ENCODE results near the gene GEMIN5.
"Not testable (repeated sequence)": the region's sequence is repeated elsewhere in the genome, so short reads cannot be mapped to it uniquely, and the experiment has no call there.

GEMIN5 gene

GRCh38 chr5:154937718-154938466 lies at the start of gene GEMIN5:
Gene GEMIN5 (minus strand): TSS chr5:154938211. CDS start chr5:154938133, 78 bp downstream.
- peak; percentile 83 for FAIRE-seq
- peak; percentile 70 for DNase-seq (ENCODE audit: insufficient read length, low spot score)

- DNase-seq (ENCODE audit: insufficient read length, low spot score), result no peak
- FAIRE-seq, result no peak
These were observed 48.1 kb upstream of the GEMIN5 start for GRCh38 chr5:154986151-154986550.

GRCh38 chr5:154984946-154985516 lies 47.0 kb upstream of the GEMIN5 start:
- FAIRE-seq, result no peak
- DNase-seq (ENCODE audit: insufficient read length, low spot score), result no peak

DNA sequence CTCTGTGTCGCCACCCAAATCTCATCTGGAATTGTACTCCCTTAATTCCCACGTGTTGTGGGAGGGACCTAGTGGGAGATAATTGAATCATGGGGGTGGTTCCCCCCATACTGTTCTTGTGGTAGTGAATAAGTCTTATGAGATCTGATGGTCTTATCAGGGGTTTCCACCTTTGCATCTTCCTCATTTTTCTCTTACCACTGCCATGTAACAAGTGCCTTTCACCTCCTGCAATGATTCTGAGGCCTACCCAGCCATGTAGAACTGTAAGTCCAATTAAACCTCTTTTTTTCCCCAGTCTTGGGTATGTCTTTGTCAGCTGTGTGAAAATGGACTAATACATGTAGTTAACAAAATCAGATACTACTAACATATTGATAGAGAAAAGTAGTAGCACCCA lies 40.3 kb upstream of the GEMIN5 start:
- DNase-seq (ENCODE audit: insufficient read length, low spot score); FAIRE-seq: not testable (repeated sequence)

- no peak for DNase-seq (ENCODE audit: insufficient read length, low spot score)
- no peak for FAIRE-seq
These were observed 39.4 kb upstream of the GEMIN5 start for GRCh38 chr5:154977409-154977808.

GRCh38 chr5:154976082-154976481 lies 38.1 kb upstream of the GEMIN5 start:
- DNase-seq (ENCODE audit: insufficient read length, low spot score); FAIRE-seq: not testable (repeated sequence)

GRCh38 chr5:154972476-154973080 lies 34.6 kb upstream of the GEMIN5 start:
- FAIRE-seq (no peak), DNase-seq (ENCODE audit: insufficient read length, low spot score) (no peak)

GRCh38 chr5:154971501-154971900 lies 33.5 kb upstream of the GEMIN5 start:
- DNase-seq (ENCODE audit: insufficient read length, low spot score), result no peak
- FAIRE-seq, result no peak

- FAIRE-seq, result no peak
- DNase-seq (ENCODE audit: insufficient read length, low spot score), result no peak
These were observed 32.7 kb upstream of the GEMIN5 start for GRCh38 chr5:154970759-154971158.

DNA sequence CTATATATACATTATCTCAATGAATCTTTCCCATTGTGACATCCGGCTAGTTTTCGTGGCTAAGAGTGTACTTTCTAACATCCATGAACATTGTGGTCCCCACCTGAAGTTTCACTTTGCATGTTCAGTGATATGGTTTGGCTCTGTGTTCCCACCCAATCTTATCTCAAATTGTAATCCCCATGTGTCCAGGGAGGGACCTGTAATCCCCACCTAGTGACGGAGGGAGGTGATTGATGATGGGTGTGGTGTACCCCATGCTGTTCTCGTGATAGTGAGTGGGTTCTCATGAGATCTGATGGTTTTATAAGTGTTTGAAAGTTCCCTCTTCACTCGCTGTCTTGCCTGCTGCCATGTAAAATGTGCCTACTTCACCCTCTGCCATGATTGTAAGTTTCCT lies 30.9 kb upstream of the GEMIN5 start:
- DNase-seq (ENCODE audit: insufficient read length, low spot score), result no peak
- no peak for FAIRE-seq

DNA sequence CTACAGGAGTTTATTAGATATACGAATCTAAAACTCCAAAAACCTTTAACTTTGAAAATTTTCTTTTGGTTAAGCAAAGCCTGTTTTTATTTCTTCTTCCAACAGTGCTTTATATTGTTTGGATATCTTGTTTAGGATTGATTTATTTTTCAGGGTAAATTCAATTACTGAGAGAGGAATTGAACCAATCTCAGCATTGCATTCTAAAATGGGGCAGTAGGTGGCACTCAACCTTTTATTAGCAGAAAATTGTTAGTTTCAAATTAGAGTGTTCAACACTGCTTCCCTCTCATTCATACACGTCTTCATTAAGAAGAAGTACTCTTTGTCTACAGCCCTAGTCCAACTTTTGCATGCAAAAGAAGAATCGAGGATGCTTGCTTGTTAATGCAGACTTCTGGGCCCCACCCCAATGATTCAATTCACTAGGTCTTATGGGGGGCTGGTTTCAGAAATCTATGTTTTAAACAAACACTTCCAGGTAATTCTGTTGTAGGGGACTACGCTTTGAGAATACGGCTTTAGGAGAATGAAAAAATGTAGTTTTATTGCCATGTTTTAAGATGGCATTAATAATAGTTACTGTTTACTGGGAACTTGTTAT lies 29.5 kb upstream of the GEMIN5 start:
- FAIRE-seq (peak; percentile 40), DNase-seq (ENCODE audit: insufficient read length, low spot score) (no peak)

GRCh38 chr5:154966874-154967273 lies 28.9 kb upstream of the GEMIN5 start:
- no peak for DNase-seq (ENCODE audit: insufficient read length, low spot score)
- no peak for FAIRE-seq

DNA sequence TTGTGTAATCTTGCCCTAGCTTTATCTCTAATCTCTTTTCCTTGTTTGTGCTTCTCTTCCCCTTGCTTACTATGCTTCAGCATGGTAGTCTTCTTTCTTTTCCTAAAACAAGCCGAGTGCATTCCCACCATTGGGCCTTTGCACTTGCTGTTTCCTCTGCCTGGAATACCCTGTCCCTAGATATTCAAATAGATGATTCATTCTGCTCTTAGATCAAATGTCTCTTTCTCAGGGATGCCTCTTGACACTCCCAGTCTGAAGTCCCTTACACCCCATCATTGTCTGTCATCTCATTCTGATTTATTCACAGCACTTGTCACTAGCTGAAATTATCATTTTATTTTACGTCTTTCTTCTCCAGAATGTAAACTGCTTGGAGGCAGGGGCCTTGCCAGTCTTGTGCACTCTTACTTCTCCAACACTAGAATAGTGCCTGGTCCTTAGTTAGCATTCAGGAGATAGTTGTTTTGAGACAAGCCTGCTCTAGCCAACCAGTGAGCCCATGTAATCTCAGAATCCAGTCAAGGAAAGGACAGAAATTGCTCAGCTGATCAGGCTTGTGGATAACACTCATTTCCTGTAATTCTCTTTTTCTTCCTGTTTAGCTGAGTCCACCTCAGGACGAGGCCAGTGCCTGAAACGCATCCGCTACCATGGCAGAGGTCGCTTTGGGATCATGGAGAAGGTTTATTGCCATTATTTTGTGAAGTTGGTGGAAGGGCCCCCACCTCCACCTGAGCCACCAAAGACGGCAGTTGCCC lies 28.2 kb upstream of the GEMIN5 start:
- no peak for FAIRE-seq
- DNase-seq (ENCODE audit: insufficient read length, low spot score), result no peak

DNA sequence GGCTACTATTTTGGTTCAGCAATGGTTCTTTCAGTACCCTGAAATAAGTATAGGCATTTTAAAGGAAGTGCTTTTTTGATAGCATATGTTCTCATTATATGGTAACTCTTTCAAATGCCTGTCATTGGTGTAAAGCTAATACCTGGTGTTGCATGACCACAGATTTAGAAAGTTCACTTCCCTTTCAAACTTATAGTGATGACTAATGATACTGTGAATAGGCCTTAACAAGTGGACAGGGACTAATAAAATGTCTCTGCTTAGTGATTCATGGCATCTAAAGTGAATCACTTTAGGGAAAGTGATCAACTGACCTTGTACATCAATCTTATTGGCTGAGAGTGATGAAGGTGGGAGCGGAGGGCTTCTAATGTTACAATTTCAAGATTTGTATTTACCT lies 24.5 kb upstream of the GEMIN5 start:
- FAIRE-seq, result no peak
- DNase-seq (ENCODE audit: insufficient read length, low spot score), result peak; percentile 7

- FAIRE-seq (no peak), DNase-seq (ENCODE audit: insufficient read length, low spot score) (no peak)
These were observed 18.7 kb upstream of the GEMIN5 start for GRCh38 chr5:154956712-154957111.

- FAIRE-seq (no peak), DNase-seq (ENCODE audit: insufficient read length, low spot score) (no peak)
These were observed 11.8 kb upstream of the GEMIN5 start for GRCh38 chr5:154949781-154950180.

DNA sequence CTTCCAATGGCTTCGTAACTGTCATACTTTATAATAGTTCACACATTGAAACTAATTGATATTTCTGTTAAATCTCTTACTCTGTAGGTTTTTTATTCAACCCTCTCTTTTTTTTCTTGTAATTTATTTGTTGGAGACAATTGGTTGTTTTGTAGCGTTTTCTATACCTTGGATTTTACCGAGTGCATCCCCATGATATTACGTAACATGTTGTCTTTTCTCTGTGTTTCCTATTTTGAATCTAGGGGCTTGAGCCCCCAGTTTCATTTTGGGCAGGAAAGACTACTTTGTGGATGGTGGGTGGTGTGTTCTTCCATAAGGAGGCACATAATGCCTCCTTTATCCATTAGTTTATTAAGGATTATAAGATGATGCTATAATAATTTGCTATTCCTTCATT lies 10.3 kb upstream of the GEMIN5 start:
- FAIRE-seq, result no peak
- DNase-seq (ENCODE audit: insufficient read length, low spot score), result no peak

GRCh38 chr5:154947778-154948177 lies 9.8 kb upstream of the GEMIN5 start:
- no peak for DNase-seq (ENCODE audit: insufficient read length, low spot score)
- FAIRE-seq, result no peak

DNA sequence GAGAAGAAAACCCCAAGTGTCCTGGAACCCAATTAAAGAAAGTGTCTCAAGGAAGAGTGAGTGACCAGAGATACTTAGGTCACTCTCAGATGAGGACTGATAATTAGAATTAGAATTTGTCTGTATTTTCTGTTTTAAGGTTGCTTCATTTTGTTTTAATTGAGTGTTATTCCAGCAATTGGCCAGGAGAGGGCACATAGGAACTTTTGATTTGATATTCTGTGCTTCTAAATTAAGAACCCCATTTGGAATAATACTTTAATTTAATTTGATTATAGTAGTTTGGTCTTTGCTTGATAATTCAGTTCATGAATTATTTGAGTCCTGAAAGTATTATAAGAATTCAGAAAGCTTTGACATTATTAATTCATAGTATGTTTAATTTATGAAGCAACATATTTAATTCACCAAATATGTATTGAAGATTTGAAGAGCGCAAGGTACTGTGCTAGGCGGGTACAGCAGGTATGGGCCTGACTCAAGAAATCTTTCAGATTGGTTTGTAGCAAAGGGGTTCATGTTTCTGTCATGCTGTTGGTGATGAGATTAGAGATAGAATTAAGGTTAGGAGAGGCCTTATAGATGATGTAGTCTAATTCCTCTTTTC lies 7.8 kb upstream of the GEMIN5 start:
- no peak for DNase-seq (ENCODE audit: insufficient read length, low spot score)
- FAIRE-seq, result no peak

DNA sequence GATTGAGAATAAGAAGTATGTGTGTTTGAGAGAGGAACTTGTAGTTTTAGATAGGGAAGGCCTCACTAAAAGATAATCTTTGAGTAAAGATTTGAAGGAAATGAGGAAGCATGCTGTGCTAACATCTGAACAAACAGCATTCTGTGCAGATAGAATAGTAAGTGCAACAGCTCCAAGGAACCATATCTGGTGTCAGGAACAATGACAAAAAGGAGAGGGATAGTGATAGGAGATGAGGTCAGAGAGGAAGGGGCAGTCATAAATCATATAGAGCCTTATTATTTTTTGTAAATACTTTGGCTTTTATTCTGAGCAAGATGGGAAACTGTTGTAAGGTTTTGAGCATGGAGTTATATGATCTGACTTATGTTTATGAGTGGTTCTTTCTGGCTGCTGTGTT lies 6.7 kb upstream of the GEMIN5 start:
- DNase-seq (ENCODE audit: insufficient read length, low spot score) (no peak), FAIRE-seq (no peak)

DNA sequence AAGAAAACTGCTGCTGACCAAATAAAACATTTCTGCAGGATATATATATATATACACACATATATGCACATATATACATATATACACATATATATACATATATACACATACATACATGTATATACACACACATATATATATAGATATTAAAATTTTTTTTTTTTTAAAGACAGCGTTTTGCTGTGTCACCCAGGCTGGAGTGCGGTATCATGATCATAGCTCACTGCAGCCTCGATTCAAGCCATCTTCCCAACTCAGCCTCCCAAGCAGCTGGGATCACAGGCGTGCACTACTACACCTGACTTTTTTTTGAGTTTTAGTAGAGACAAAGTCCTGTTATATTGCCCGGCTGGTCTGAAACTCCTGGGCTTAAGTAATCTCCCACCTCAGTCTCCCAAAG lies 5.5 kb upstream of the GEMIN5 start:
- FAIRE-seq (no peak), DNase-seq (ENCODE audit: insufficient read length, low spot score) (no peak)

Measured in GM19239 (cell line).